GM21447 (cell line): ENCODE results near the gene TAF9.
"Not testable (repeated sequence)": the region's sequence is repeated elsewhere in the genome, so short reads cannot be mapped to it uniquely, and the experiment has no call there.

Experiments
- ATAC-seq: cut with Tn5 transposase; IDR thresholded peaks from one replicate; pipeline ENCODE4 v1.9.1; 2021; ENCODE audit not compliant: unreplicated experiment

TAF9 gene

DNA sequence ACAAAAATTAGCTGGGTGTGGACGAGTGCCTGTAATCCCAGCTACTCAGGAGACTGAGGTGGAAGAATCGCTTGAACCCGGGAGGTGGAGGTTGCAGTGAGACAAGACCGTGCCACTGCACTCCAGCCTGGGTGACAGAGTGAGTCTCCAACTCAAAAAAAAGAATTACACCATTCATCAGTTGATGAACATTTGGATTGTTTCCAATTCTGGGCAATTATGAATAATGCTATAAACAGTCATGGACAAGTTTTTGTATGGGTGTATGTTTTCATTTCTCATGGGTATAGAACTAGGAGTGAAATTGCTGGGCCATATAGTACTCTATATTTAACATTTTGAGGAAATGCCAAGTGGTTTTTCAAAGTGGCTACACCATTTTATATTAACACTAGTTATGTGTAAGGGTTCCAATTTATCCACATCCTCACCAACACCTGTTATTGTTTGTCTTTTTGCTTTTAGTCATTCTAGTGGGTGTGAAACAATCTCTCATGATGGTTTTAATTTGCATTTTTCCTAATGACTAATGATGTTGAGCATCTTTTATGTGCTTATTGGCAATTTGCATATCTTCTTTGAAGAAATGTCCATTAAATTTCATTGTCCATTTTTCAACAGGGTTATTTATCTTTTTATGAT, 27.7 kb downstream of the TAF9 start:
- no peak for ATAC-seq

DNA sequence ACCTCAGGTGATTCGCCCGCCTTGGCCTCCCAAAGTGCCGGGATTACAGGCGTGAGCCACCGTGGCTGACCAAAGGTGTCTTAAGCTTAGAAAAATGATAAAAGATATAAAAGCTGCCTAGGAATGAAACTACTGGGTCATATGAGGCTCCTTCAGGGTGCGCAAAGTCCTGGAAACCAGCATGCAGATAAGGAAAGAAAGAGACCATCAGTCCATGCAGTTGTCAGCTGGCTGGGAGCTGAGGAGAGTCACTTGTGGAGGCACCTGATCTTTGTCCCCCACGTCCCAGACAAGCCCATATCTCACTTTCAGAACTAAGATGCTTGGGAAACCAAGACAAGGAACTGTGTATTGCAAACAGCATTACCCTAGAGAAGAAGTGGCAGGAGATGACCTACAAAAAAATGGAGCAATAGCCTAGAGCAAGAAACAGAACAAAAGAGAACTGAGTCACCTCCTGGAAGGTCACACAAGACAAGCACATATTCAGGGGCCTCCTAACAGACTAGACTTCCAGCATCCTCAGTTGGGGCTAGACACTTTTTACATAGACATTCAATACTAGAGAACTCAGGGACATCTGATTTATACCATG, 33.9 kb downstream of the TAF9 start:
- no peak for ATAC-seq

DNA sequence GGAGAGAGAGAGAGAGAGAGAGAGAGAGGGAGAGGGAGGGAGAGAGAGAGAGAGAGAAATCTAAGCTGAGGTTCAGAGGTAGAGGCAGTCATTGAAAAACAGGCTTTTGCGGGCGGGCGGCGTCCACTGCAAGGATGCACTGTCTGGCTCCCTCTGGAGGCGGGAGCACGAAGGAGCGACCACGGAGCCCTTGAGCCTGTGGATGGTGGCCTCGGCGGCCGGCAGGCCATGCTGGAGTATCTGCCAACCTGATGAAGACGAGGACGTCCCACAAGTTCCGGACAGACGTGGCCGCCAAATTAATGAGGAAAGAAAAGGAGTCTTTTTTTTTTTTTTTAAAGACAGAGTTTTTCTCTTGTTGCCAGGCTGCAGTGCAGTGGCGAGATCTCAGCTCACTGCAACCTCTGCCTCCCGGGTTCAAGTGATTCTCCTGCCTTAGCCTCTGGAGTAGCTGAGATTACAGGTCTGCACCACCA, 34.5 kb downstream of the TAF9 start:
- ATAC-seq = peak; percentile 58

DNA sequence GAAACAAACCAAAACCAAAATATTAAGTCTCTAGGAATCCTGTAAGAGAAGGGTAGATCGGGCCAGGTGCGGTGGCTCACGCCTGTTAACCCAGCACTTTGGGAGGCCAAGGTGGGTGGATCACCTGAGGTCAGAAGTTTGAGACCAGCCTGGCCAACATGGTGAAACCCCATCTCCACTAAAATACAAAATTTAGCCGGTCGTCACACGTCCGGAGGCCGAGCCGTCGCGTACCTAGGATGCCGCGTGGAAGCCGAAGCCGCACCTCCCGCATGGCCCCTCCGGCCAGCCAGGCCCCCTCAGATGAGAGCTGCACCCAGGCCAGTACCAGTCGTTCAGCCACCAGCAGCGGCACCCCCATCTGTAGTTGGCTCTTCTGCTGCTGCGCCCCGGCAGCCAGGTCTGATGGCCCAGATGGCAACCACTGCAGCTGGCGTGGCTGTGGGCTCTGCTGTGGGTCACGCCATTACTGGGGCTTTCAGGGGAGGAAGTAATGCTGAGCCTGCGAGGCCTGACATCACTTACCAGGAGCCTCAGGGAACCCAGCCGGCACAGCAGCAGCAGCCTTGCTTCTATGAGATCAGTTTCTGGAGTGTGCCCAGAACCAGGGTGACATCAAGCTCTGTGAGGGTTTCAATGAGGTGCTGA, 35.5 kb downstream of the TAF9 start:
- ATAC-seq = not testable (repeated sequence)

DNA sequence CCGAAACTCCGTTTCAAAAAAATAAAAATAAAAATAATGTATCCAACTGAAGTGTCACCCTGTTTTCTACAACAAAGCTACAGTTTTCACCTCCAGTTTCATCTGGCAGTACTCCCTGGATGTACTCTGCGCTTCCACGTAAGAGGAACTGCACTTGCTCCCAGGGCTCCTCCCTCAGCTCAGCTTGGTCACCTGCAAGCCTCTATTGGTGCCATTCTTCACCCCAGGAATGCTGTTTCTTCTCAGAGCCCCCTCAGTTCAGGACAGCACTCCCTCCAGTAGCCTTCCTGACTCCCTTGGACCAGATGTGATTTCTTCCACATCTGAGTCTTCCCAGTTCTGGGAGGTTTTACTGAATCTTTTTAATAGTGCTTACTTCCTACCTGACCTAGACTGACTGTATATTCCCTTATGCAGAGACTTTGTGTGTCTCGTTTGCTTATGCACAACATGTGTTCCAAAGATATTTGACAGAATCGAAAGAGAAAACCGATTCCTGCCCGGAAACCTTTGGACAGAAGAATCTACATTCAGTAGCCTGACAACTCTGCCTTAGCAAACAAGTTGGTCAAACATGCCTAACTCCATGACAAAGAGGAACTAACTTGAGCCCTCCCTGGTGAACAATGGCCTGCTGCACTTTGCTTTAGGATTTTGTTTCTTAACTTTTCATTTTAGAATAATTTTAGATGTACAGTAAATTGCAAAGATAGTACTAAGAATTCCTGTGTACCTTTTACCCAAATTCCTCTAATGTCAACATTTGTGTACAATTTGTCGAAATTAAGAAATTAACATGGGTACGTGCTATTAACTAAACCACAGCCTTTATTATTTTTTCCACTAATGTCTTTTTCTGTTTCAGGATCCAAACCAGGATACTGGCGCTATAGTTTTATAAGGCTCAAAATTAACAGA, 37.5 kb downstream of the TAF9 start:
- ATAC-seq = no peak

DNA sequence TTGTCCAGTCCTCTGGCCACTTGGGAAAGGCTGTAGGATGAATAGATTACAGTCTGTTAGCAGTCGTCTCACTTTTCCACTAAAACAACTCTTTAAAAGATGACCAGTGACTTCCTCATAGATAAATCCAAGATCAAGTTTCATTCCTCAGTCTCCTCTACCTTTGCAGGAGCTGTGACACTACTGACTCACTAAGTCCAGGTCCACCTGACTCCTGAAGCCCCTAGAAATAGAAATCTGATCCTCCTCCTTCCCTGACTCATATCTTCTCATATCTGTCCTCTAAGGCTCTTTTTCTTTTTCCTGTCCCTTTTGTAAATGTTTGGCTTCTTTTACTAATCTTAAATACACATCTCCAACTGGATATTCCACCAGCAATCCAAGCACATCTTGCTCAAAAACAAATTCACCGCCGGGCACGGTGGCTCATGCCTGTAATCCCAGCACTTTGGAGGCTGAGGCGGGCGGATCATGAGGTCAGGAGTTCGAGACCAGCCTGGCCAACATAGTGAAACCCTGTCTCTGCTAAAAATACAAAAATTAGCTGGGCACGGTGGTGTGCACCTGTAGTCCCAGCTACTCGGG, 39.3 kb downstream of the TAF9 start:
- no peak for ATAC-seq

DNA sequence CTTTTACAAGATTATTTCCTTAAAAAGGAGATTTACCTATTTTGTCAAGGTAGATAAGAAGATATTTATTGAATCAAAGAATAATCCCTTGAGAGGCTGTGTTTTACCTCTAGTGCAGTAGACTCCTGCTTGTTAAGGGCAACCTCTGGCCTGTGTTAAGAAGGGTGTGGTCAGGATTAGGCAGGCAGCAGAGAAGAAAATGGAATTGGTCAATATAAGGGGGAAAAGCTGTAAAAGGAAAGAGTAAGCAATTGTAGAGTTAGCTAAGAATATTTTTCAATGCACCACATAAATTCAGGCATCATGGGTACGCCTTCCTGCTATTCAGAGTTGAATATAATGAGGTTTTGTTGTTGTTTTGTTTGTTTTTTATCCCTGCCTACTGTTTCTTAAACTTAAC, 43.0 kb downstream of the TAF9 start:
- ATAC-seq = no peak

DNA sequence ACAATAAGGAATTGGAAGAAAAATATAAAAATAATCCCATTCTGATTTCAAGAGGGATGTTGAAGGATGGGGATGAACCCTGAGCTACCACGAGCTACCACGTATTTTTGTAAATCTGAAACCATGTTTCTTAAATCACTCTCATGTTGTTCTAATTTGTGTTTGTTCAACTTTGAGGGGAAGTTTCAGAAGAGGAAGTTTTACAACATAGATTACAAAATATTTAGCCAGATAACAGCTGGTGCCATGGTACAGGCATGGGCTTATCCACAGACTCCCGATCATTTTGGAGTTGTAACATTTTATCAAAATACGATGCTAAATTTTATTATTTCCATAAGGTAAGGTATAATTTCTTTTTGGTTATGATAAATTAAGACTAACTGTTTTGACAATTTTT, 51.9 kb downstream of the TAF9 start:
- no peak for ATAC-seq

DNA sequence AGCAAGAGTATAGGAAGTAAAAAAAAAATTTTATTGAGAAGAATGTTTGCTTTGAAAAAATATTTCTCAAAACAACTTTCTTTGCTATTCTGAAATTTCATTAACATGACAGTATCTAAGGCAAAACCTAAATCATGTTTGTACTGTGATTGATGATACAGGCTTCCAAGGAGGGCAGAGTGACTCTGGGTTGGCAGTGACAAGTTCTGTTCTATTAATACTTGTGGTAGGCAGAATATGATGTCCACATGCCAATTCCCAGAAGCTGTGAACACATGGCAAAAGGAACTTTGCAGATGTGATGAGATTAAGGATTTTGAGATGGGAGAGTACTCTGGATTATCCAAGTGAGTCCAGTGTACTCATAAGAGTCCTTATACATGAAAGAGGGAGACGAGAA, 53.3 kb downstream of the TAF9 start:
- no peak for ATAC-seq
